HEK293 (cell line): ENCODE measurements around the gene TLCD2.
A peak's percentile ranks its signal among the peaks of the same experiment; 100 is the strongest.
"Not testable (repeated sequence)": the region's sequence is repeated elsewhere in the genome, so short reads cannot be mapped to it uniquely, and the experiment has no call there.

Source experiments
- CTCF ChIA-PET: fragments of 350-600 bp; formaldehyde crosslinking; extraction: SDS; loops from one replicate; lab custom pipeline; 2021; ENCODE audit warnings: antibody characterized with exemption; lab: Yijun Ruan, JAX
- POLR2A ChIA-PET: fragments of 300-600 bp; formaldehyde crosslinking; extraction: SDS; loops from one replicate; lab custom pipeline; 2020; ENCODE audit warnings: antibody characterized with exemption, inconsistent platforms; lab: Yijun Ruan, JAX
- H3K27ac ChIP-seq: fragments of 200-500 bp; sonication (Bioruptor generic); 2 replicates; pipeline ENCODE4 v1.5.1; 2014; ENCODE audit warnings: low read depth, low read length, control low read depth, inconsistent platforms; ENCODE audit errors: extremely low read depth
- H3K36me3 ChIP-seq, 2 experiments: fragments of 200-500 bp in 1 of 2; sonication (Bioruptor generic) in 1 of 2; 1 replicate in 1 of 2; 2 replicates in 1 of 2; pipeline ENCODE4 v1.5.1; 2014 to 2017; ENCODE audit warnings: inconsistent platforms in 2 of 2, low read length in 2 of 2; ENCODE audit not compliant: control insufficient read depth in 2 of 2, insufficient read depth in 1 of 2
- H3K4me1 ChIP-seq: fragments of 200-500 bp; sonication (Bioruptor generic); 2 replicates; pipeline ENCODE4 v1.5.1; 2014; ENCODE audit warnings: mild to moderate bottlenecking, low read length, inconsistent platforms; ENCODE audit not compliant: control insufficient read depth, insufficient read depth
- H3K4me3 ChIP-seq: 2 replicates; pipeline ENCODE4 v1.5.1; 2011; ENCODE audit warnings: low read depth, mild to moderate bottlenecking, control low read depth, low read length, moderate library complexity
- H3K9me3 ChIP-seq: fragments of 200-500 bp; sonication (Bioruptor generic); 2 replicates; pipeline ENCODE4 v1.5.1; 2014; ENCODE audit warnings: low read depth, low read length, inconsistent platforms; ENCODE audit not compliant: control insufficient read depth, insufficient read depth
- ZNF121 ChIP-seq: fragments of 450-650 bp; formaldehyde crosslinking; IDR thresholded peaks from 2 replicates; pipeline ENCODE4 v1.5.1; 2016; ENCODE audit warnings: missing biosample characterization, missing genetic modification characterization
- ZNF248 ChIP-seq: fragments of 450-650 bp; formaldehyde crosslinking; IDR thresholded peaks from 2 replicates; pipeline ENCODE4 v1.5.1; 2017; ENCODE audit warnings: missing biosample characterization, missing genetic modification characterization
- ZNF548 ChIP-seq: fragments of 450-650 bp; formaldehyde crosslinking; IDR thresholded peaks from 2 replicates; pipeline ENCODE4 v1.5.1; 2016; ENCODE audit warnings: missing biosample characterization, missing genetic modification characterization
- ZNF600 ChIP-seq: fragments of 450-650 bp; formaldehyde crosslinking; IDR thresholded peaks from 2 replicates; pipeline ENCODE4 v1.5.1; 2016; ENCODE audit warnings: missing biosample characterization, missing genetic modification characterization

The TLCD2 gene

GRCh38 chr17:1653735-1654134, 56.4 kb downstream of the TLCD2 start:
- TF ChIP-seq ZNF248: no peak
- TF ChIP-seq ZNF548 (tag by site-specific recombination): no peak
- TF ChIP-seq ZNF600: peak; percentile 57; the same call in 1 of the 2 replicates
- Histone ChIP-seq H3K27ac (peak overlapping the region; percentile 37; the same call in 1 of the 2 replicates), H3K36me3 (peaks cover 69 to 86% of the 10 kb centered on the region in 2 experiments), H3K4me1 (peaks cover 6% of the 10 kb centered on the region), H3K9me3 (no peaks in the 10 kb centered on the region), H3K4me3 (no peak overlapping the region)
- ChIA-PET POLR2A (interaction anchor here (1.5 to 6.0 kb wide), 2 partner anchors 14 to 30 kb away, joined by 4 to 38 read pairs; partner anchors contain the start of gene PRPF8), CTCF (interaction anchor here (0.7 to 1.3 kb wide), 3 partner anchors 15 to 80 kb away, joined by 3 to 4 read pairs (median 3); no protein-coding TSS in a partner anchor)

- H3K9me3 ChIP-seq, H3K27ac ChIP-seq, H3K4me3 ChIP-seq, H3K4me1 ChIP-seq: not testable (repeated sequence)
- peaks cover 60 to 77% of the 10 kb centered on the region in 2 experiments for H3K36me3 ChIP-seq
- CTCF ChIA-PET: interaction anchor here (0.5 to 2.3 kb wide), 6 partner anchors 9 to 424 kb away, joined by 3 to 12 read pairs (median 4); no protein-coding TSS in a partner anchor
- TF ChIP-seq ZNF121 (tag by site-specific recombination): peak; percentile 98
- TF ChIP-seq, all 188 proteins: peak for 1; not testable (repeated sequence) for 187
- POLR2A ChIA-PET: interaction anchor here (0.7 to 6.0 kb wide), 4 partner anchors 15 to 122 kb away, joined by 4 to 38 read pairs (median 4); partner anchors contain the start of gene PRPF8
Observed at GRCh38 chr17:1652794-1653193, 57.4 kb downstream of the TLCD2 start.
